Measurements from ENCODE around the gene FKBP4.
"Not testable (repeated sequence)": the region's sequence is repeated elsewhere in the genome, so short reads cannot be mapped to it uniquely, and the experiment has no call there.

The FKBP4 gene

GRCh38 chr12:2794736-2795289, at the start of gene FKBP4:
Gene FKBP4, plus strand, starts transcription at chr12:2794970. Its CDS starts 170 bp downstream, at chr12:2795140.
- DNase-seq, result peak; percentile 91 to 92

- no peak for DNase-seq
Observed at GRCh38 chr12:2745655-2746054, 49.1 kb upstream of the FKBP4 start.

GRCh38 chr12:2749580-2749979, 45.2 kb upstream of the FKBP4 start:
- no peak for DNase-seq

GRCh38 chr12:2750185-2750584, 44.6 kb upstream of the FKBP4 start:
- DNase-seq, result no peak

GRCh38 chr12:2751230-2751629, 43.5 kb upstream of the FKBP4 start:
- DNase-seq, result no peak

GRCh38 chr12:2751686-2752085, 43.1 kb upstream of the FKBP4 start:
- no peak for DNase-seq

- peak; percentile 59 to 70 for DNase-seq
Observed at GRCh38 chr12:2752676-2753371, 41.9 kb upstream of the FKBP4 start.

GRCh38 chr12:2753536-2753935, 41.2 kb upstream of the FKBP4 start:
- no peak for DNase-seq

- DNase-seq, result no peak
Observed at GRCh38 chr12:2754208-2754607, 40.6 kb upstream of the FKBP4 start.

GRCh38 chr12:2756756-2757155, 38.0 kb upstream of the FKBP4 start:
- no peak for DNase-seq

GRCh38 chr12:2759733-2760132, 35.0 kb upstream of the FKBP4 start:
- DNase-seq, result no peak

GRCh38 chr12:2764398-2764797, 30.4 kb upstream of the FKBP4 start:
- DNase-seq, result no peak

- DNase-seq, result no peak
Observed at GRCh38 chr12:2765052-2765451, 29.7 kb upstream of the FKBP4 start.

- no peak for DNase-seq
Observed at GRCh38 chr12:2765608-2766007, 29.2 kb upstream of the FKBP4 start.

GRCh38 chr12:2768224-2768961, 26.4 kb upstream of the FKBP4 start:
- no peak for DNase-seq

GRCh38 chr12:2769866-2770533, 24.8 kb upstream of the FKBP4 start:
- no peak for DNase-seq

- DNase-seq, result not testable (repeated sequence)
Observed at GRCh38 chr12:2770544-2770943, 24.2 kb upstream of the FKBP4 start.

GRCh38 chr12:2772370-2772769, 22.4 kb upstream of the FKBP4 start:
- no peak for DNase-seq

GRCh38 chr12:2773199-2773875, 21.4 kb upstream of the FKBP4 start:
- no peak for DNase-seq

GRCh38 chr12:2775431-2775830, 19.3 kb upstream of the FKBP4 start:
- no peak for DNase-seq

- DNase-seq, result no peak
Observed at GRCh38 chr12:2776129-2776806, 18.5 kb upstream of the FKBP4 start.

- no peak for DNase-seq
Observed at GRCh38 chr12:2779281-2779680, 15.5 kb upstream of the FKBP4 start.

Data from CD4-positive, alpha-beta T cell treated with Interleukin-1 beta for 1 hour (primary cell).